GM18868 (cell line): ENCODE results near the gene NTPCR.
"Not testable (repeated sequence)": the region's sequence is repeated elsewhere in the genome, so short reads cannot be mapped to it uniquely, and the experiment has no call there.

Source experiments
- ATAC-seq: cut with Tn5 transposase; IDR thresholded peaks from one replicate; pipeline ENCODE4 v1.9.1; 2021; ENCODE audit warnings: mild to moderate bottlenecking, moderate library complexity; ENCODE audit not compliant: unreplicated experiment

The NTPCR gene

GRCh38 chr1:232950197-232951176 is at the start of gene NTPCR:
TSS of gene NTPCR (plus strand) at chr1:232950611. CDS start at chr1:232950711, 100 bp downstream.
- peak; percentile 82 for ATAC-seq

- ATAC-seq = no peak
Measured at GRCh38 chr1:232900818-232901217, 49.6 kb upstream of the NTPCR start.

GRCh38 chr1:232901255-232901654 is 49.2 kb upstream of the NTPCR start:
- no peak for ATAC-seq

- no peak for ATAC-seq
Measured at GRCh38 chr1:232902774-232903350, 47.5 kb upstream of the NTPCR start.

- ATAC-seq = no peak
Measured at GRCh38 chr1:232904131-232904530, 46.3 kb upstream of the NTPCR start.

GRCh38 chr1:232904566-232904965 is 45.8 kb upstream of the NTPCR start:
- peak; percentile 87 for ATAC-seq

GRCh38 chr1:232905331-232906034 is 44.9 kb upstream of the NTPCR start:
- ATAC-seq = no peak

GRCh38 chr1:232906441-232906840 is 44.0 kb upstream of the NTPCR start:
- no peak for ATAC-seq

GRCh38 chr1:232908831-232909230 is 41.6 kb upstream of the NTPCR start:
- ATAC-seq = no peak

- ATAC-seq = no peak
Measured at GRCh38 chr1:232909752-232910151, 40.7 kb upstream of the NTPCR start.

- no peak for ATAC-seq
Measured at GRCh38 chr1:232911027-232911599, 39.3 kb upstream of the NTPCR start.

GRCh38 chr1:232912845-232913580 is 37.4 kb upstream of the NTPCR start:
- no peak for ATAC-seq

GRCh38 chr1:232914271-232914670 is 36.1 kb upstream of the NTPCR start:
- not testable (repeated sequence) for ATAC-seq

GRCh38 chr1:232915212-232915611 is 35.2 kb upstream of the NTPCR start:
- no peak for ATAC-seq

GRCh38 chr1:232917053-232917452 is 33.4 kb upstream of the NTPCR start:
- no peak for ATAC-seq

GRCh38 chr1:232921381-232921780 is 29.0 kb upstream of the NTPCR start:
- no peak for ATAC-seq

- ATAC-seq = no peak
Measured at GRCh38 chr1:232922485-232922884, 27.9 kb upstream of the NTPCR start.

- peak; percentile 71 for ATAC-seq
Measured at GRCh38 chr1:232923739-232924386, 26.5 kb upstream of the NTPCR start.

GRCh38 chr1:232924874-232925273 is 25.5 kb upstream of the NTPCR start:
- ATAC-seq = no peak
